H1 (cell line): Measurements from ENCODE around the gene DENND5B. TPM values are rescaled to one million over a fixed set of nuclear protein-coding genes. Genes with fewer than 3 reads are reported as not detected.

Experiments used
- CBX8 ChIP-seq: fragments of 300-800, 300-1000 bp; sonication (generic); IDR thresholded peaks from 2 replicates; pipeline ENCODE4 v1.7.1; 2016; ENCODE audit warnings: low read depth, low read length, borderline replicate concordance
- EGR1 ChIP-seq: IDR thresholded peaks from 2 replicates; pipeline ENCODE4 v1.6.1; 2011; ENCODE audit warnings: low read depth, low read length, borderline replicate concordance
- EZH2 ChIP-seq: fragments of 200-600 bp; sonication (generic); IDR thresholded peaks from 2 replicates; pipeline ENCODE4 v1.7.1; 2012; ENCODE audit warnings: low read depth, mild to moderate bottlenecking, moderate library complexity, low read length, inconsistent platforms; ENCODE audit not compliant: severe bottlenecking
- JUND ChIP-seq: IDR thresholded peaks from 2 replicates; pipeline ENCODE4 v1.6.1; 2011; ENCODE audit warnings: mild to moderate bottlenecking, improper control_type of control experiment, low read length
- MAFK ChIP-seq: IDR thresholded peaks from 2 replicates; pipeline ENCODE4 v1.6.1; 2012; ENCODE audit warnings: low read depth, mild to moderate bottlenecking, improper control_type of control experiment, low read length
- SIN3A ChIP-seq, 2 experiments: IDR thresholded peaks in 1 of 2; conservative IDR thresholded peaks in 1 of 2; 2 replicates each; pipeline ENCODE4 v1.6.1; 2011 to 2012; ENCODE audit warnings: low read length in 2 of 2, improper control_type of control experiment in 1 of 2, low read depth in 1 of 2, mild to moderate bottlenecking in 1 of 2
- SRF ChIP-seq: IDR thresholded peaks from 2 replicates; pipeline ENCODE4 v1.6.1; 2011; ENCODE audit warnings: mild to moderate bottlenecking, low read depth, low read length, moderate library complexity
- ZNF274 ChIP-seq: IDR thresholded peaks from 2 replicates; pipeline ENCODE4 v1.7.0; 2012; ENCODE audit warnings: low read length, borderline replicate concordance; ENCODE audit errors: extremely low read depth
- polyA plus RNA-seq, 7 experiments: library from polyadenylated mRNA; depleted of rRNA in 3 of 7; stranded (reverse) in 5 of 7; unstranded in 2 of 7; fragments of >200 nt in 5 of 7; fragments of 200-250 nt in 2 of 7; gene quantifications; 1 replicate in 5 of 7; 2 replicates in 1 of 7; 4 replicates in 1 of 7; pipeline versions ENCODE4 v1.2.1 to v1.2.3, GENCODE V29; 2011 to 2013; ENCODE audit warnings: missing spikeins in 2 of 7, mixed read lengths in 2 of 7
- total RNA-seq: library from RNA; stranded (reverse); fragmentation: NEBNext Ultra II Directional; extraction: Animal tissue kit (Norgen Biotek cat#: 25700); gene quantifications from 2 replicates; pipeline ENCODE4 v1.2.1, GENCODE V29; 2021

The DENND5B gene
- total and polyA plus RNA-seq, 2 of the 8 experiments (the other 6 are each of a cell fraction or from before 2014, with no cell fraction given): 13.4 to 20.2 TPM

DNA sequence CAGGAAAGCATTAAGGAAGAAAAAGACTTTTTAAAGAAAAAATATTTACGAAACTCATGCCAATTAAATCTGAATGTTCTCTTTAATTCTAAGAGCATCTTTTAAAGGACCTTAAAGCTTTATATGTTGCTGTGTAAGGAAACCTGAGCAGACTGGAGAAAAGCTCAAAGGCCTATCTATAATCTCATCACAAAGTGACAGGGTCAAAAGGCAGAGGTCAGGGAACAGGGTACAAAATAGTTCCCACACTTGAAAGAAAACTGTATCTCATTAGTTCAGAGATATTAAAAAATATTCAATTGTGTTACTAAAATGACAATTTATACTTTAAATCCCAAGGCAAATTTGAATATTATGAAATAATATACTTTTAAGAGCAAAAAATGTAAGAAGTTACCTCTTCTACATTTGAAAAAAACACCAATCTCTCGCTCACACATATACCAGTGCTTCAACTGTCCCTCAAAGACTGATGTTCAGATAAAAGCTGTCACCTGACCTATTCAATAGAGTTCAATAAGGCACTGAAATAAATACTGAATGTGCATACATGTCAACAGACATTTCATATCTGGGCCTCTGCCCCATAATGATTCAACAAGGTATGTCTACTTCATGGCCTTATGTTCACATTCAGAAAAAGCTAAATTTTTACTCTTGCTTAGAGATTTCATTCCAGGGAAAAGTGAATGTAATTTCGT, 17.9 kb downstream of the DENND5B start (continued):
- TF ChIP-seq EGR1 (no peak), EZH2 (no peak), JUND (no peak), CBX8 (no peak), SIN3A (conservative IDR thresholded peaks at IDR 0.05 in 1 of 2, IDR thresholded peaks at IDR 0.05 in 1 of 2; ENCODE audit: low read depth in 1 of 2, low read length in 2 of 2) (no peak), ZNF274 (no peak), SRF (no peak), MAFK (no peak)
